Upper lobe of left lung (tissue), 6 donors: ENCODE data around the gene RIIAD1. TPM values are rescaled to one million over a fixed set of nuclear protein-coding genes. Genes with fewer than 3 reads are reported as not detected.

ENCODE experiments used
- ATAC-seq, 2 donors: fragments of 200-7000 bp; cut with Tn5 transposase; one replicate each; pipeline ENCODE4 v1.9.1; 2022; ENCODE audit warnings: mild to moderate bottlenecking in 2 of 2, moderate library complexity in 2 of 2; ENCODE audit not compliant: low FRiP score in 2 of 2
- DNase-seq, 2 donors: peaks; one replicate each; pipeline ENCODE4 v3.0.0-alpha.2; 2019 to 2020
- H3K27ac ChIP-seq, 4 donors: fragments of 200-600 bp; sonication (generic); one replicate each; pipeline ENCODE4 v1.5.1; 2016 to 2019
- H3K27me3 ChIP-seq, 4 donors: fragments of 200-600 bp; sonication (generic); one replicate each; pipeline ENCODE4 v1.5.1; 2017 to 2019
- H3K36me3 ChIP-seq, 4 donors: fragments of 200-600 bp; sonication (generic); one replicate each; pipeline ENCODE4 v1.5.1; 2016 to 2019
- H3K4me1 ChIP-seq, 4 donors: fragments of 200-600 bp; sonication (generic); one replicate each; pipeline ENCODE4 v1.5.1; 2018 to 2019
- H3K4me3 ChIP-seq, 4 donors: fragments of 200-600 bp; sonication (generic); one replicate each; pipeline ENCODE4 v1.5.1; 2017 to 2019; ENCODE audit warnings: mild to moderate bottlenecking in 2 of 4, moderate library complexity in 1 of 4
- H3K9me3 ChIP-seq, 4 donors: fragments of 200-600 bp; sonication (generic); one replicate each; pipeline ENCODE4 v1.5.1; 2018 to 2019
- CTCF ChIP-seq, 6 experiments: fragments of 450-650 bp in 4 of 6; fragments of 200-600 bp in 2 of 6; sonication (generic) in 2 of 6; IDR thresholded peaks; one replicate each; pipeline ENCODE4 v1.5.1; 2016 to 2019; ENCODE audit warnings: antibody characterized with exemption in 6 of 6
- EP300 ChIP-seq, 4 donors: sonication (generic); formaldehyde crosslinking; IDR thresholded peaks; one replicate each; pipeline ENCODE4 v1.5.1; 2017; ENCODE audit warnings: antibody characterized with exemption in 4 of 4, control low read depth in 2 of 4
- POLR2A ChIP-seq, 4 donors: fragments of 450-650 bp; IDR thresholded peaks; one replicate each; pipeline ENCODE4 v1.5.1; 2016 to 2017; ENCODE audit warnings: antibody characterized with exemption in 4 of 4, mild to moderate bottlenecking in 2 of 4
- POLR2AphosphoS5 ChIP-seq, 2 donors: sonication (generic); formaldehyde crosslinking; IDR thresholded peaks; one replicate each; pipeline ENCODE4 v1.5.1; 2017; ENCODE audit warnings: antibody characterized with exemption in 2 of 2
- WGBS, 2 donors: methylation state at CpG; one replicate each; pipeline ENCODE4 v1.1.5; 2017 to 2018; 5-methylcytosine and 5-hydroxymethylcytosine counted together
- total RNA-seq, 6 donors: library from RNA; depleted of rRNA in 4 of 6; stranded (reverse); fragments of >200 nt in 4 of 6; gene quantifications; one replicate each; pipeline versions ENCODE4 v1.1.0 to v1.2.1, GENCODE V29; 2016 to 2021
- donor health status: DM: no; HTN: no; CAD: no; lungs with moderate emphysema.
- donor health status: DM: no; HTN: yes; CAD: no; lungs with severe emphysema.

The RIIAD1 gene
- total RNA-seq, 6 donors from 2014 or later = 2.5 to 20.7 (median 6.3) TPM; not detected in 2

GRCh38 chr1:151713874-151714273 is 7.4 kb upstream of the RIIAD1 start:
- ATAC-seq (no peak), DNase-seq (no peak)
- H3K27me3 ChIP-seq = peaks cover 0 to 13% (median 8%) of the 10 kb centered on the region in 4 donors
- WGBS, 2 donors = 82 to 83% methylated on average over 2 of the region's 2 CpGs
- no peaks in the 10 kb centered on the region for H3K36me3 ChIP-seq
- no peak overlapping the region for H3K4me3 ChIP-seq
- H3K4me1 ChIP-seq = peaks cover 4 to 23% (median 9%) of the 10 kb centered on the region in 4 donors
- no peak overlapping the region for H3K27ac ChIP-seq
- no peak for TF ChIP-seq POLR2AphosphoS5 (IDR thresholded peaks at IDR 0.05)
- no peak for TF ChIP-seq EP300 (IDR thresholded peaks at IDR 0.05)
- TF ChIP-seq POLR2A (IDR thresholded peaks at IDR 0.05) = no peak
- TF ChIP-seq CTCF (IDR thresholded peaks at IDR 0.05) = no peak
- H3K9me3 ChIP-seq = no peaks in the 10 kb centered on the region

GRCh38 chr1:151714820-151715725 is 6.2 kb upstream of the RIIAD1 start:
- 69 to 71% methylated on average over 10 of the region's 10 CpGs for WGBS, 2 donors
- Histone ChIP-seq H3K27ac (no peak overlapping the region), H3K27me3 (peaks cover 0 to 13% (median 8%) of the 10 kb centered on the region in 4 donors), H3K9me3 (no peaks in the 10 kb centered on the region), H3K36me3 (no peaks in the 10 kb centered on the region), H3K4me1 (peaks cover 4 to 25% (median 9%) of the 10 kb centered on the region in 4 donors), H3K4me3 (no peak overlapping the region)
- ATAC-seq (no peak), DNase-seq (no peak)
- TF ChIP-seq EP300 (IDR thresholded peaks at IDR 0.05) (no peak), CTCF (IDR thresholded peaks at IDR 0.05) (no peak), POLR2AphosphoS5 (IDR thresholded peaks at IDR 0.05) (no peak), POLR2A (IDR thresholded peaks at IDR 0.05) (no peak)

GRCh38 chr1:151715726-151716404 is 5.5 kb upstream of the RIIAD1 start:
- no peak overlapping the region for H3K4me3 ChIP-seq
- WGBS, 2 donors = 30 to 40% methylated on average over 14 to 16 of the region's 17 CpGs
- no peak for DNase-seq

GRCh38 chr1:151716405-151716762 is 4.9 kb upstream of the RIIAD1 start:
- DNase-seq (no peak), ATAC-seq (no peak)
- no peak overlapping the region for H3K4me3 ChIP-seq
- peaks cover 13 to 38% (median 20%) of the 10 kb centered on the region in 4 donors for H3K4me1 ChIP-seq
- WGBS, 2 donors = 12 to 21% methylated on average over 3 to 5 of the region's 11 CpGs
- no peak for TF ChIP-seq CTCF (IDR thresholded peaks at IDR 0.05)
- TF ChIP-seq POLR2A (IDR thresholded peaks at IDR 0.05) = no peak
- TF ChIP-seq POLR2AphosphoS5 (IDR thresholded peaks at IDR 0.05) = no peak
- no peaks in the 10 kb centered on the region for H3K36me3 ChIP-seq
- peaks cover 0 to 13% (median 8%) of the 10 kb centered on the region in 4 donors for H3K27me3 ChIP-seq
- no peak overlapping the region for H3K27ac ChIP-seq
- no peaks in the 10 kb centered on the region for H3K9me3 ChIP-seq

More at GRCh38 chr1:151715726-151716404, 5.5 kb upstream of the RIIAD1 start:
- Histone ChIP-seq H3K4me1 (peaks cover 12 to 33% (median 15%) of the 10 kb centered on the region in 4 donors), H3K36me3 (no peaks in the 10 kb centered on the region), H3K27me3 (peaks cover 0 to 13% (median 8%) of the 10 kb centered on the region in 4 donors), H3K9me3 (no peaks in the 10 kb centered on the region), H3K27ac (no peak overlapping the region)
- TF ChIP-seq EP300 (IDR thresholded peaks at IDR 0.05) = no peak
- TF ChIP-seq POLR2AphosphoS5 (IDR thresholded peaks at IDR 0.05) = no peak
- no peak for TF ChIP-seq POLR2A (IDR thresholded peaks at IDR 0.05)
- TF ChIP-seq CTCF (IDR thresholded peaks at IDR 0.05) = no peak
- no peak for ATAC-seq
